Stimulated activated CD4-positive, alpha-beta T cell treated with anti-CD3 and anti-CD28 coated beads, Interleukin-12 subunit alpha, Interleukin-12 subunit beta, amount 100 ng/mL, for 48 hours (primary cell): ENCODE results near the gene MREG.

Experiments
- DNase-seq, 3 donors: peaks; one replicate each; pipeline ENCODE4 v3.0.0-alpha.2; 2020; ENCODE audit warnings: low read depth in 2 of 3, low spot score in 1 of 3

Gene MREG

DNA sequence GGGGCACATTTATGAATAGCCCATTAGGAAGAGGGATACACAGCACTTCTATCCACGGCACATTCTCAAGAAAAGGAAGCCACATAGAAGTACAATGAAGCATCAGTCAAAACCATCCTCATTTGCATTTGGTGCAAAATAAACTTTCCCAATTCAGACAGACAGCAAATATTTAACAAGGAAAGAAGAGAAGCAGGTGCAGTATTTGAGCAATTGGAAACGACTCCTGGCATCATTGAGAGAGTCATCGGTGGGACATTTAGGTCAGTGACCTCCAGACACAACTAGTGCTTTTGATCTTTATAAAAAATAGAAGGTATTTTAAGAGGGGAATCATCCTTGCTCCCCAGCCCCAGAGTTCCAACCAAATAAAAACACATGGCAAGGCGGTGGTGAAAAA is 118.0 kb downstream of the MREG start:
- DNase-seq, result no peak
